GM19455 (cell line): ENCODE results near the gene UGCG.
"Not testable (repeated sequence)": the region's sequence is repeated elsewhere in the genome, so short reads cannot be mapped to it uniquely, and the experiment has no call there.

Experiments
- ATAC-seq: cut with Tn5 transposase; IDR thresholded peaks from one replicate; pipeline ENCODE4 v1.9.1; 2021; ENCODE audit not compliant: unreplicated experiment

The UGCG gene

GRCh38 chr9:111917980-111918379 is 21.4 kb downstream of the UGCG start:
- no peak for ATAC-seq

- ATAC-seq = no peak
Observed at GRCh38 chr9:111919875-111920274, 23.3 kb downstream of the UGCG start.

- ATAC-seq = no peak
Observed at GRCh38 chr9:111920531-111920930, 23.9 kb downstream of the UGCG start.

- no peak for ATAC-seq
Observed at GRCh38 chr9:111922324-111923013, 25.9 kb downstream of the UGCG start.

- no peak for ATAC-seq
Observed at GRCh38 chr9:111924281-111924680, 27.7 kb downstream of the UGCG start.

- no peak for ATAC-seq
Observed at GRCh38 chr9:111925017-111925770, 28.6 kb downstream of the UGCG start.

GRCh38 chr9:111925784-111926183 is 29.2 kb downstream of the UGCG start:
- ATAC-seq = no peak

GRCh38 chr9:111926421-111926875 is 29.8 kb downstream of the UGCG start:
- ATAC-seq = peak; percentile 98

- ATAC-seq = no peak
Observed at GRCh38 chr9:111928359-111928720, 31.7 kb downstream of the UGCG start.

GRCh38 chr9:111934747-111935146 is 38.1 kb downstream of the UGCG start:
- ATAC-seq = no peak

GRCh38 chr9:111936391-111936790 is 39.8 kb downstream of the UGCG start:
- ATAC-seq = no peak

- no peak for ATAC-seq
Observed at GRCh38 chr9:111937301-111937700, 40.7 kb downstream of the UGCG start.

GRCh38 chr9:111937781-111938426 is 41.3 kb downstream of the UGCG start:
- no peak for ATAC-seq

- ATAC-seq = no peak
Observed at GRCh38 chr9:111938427-111938800, 41.8 kb downstream of the UGCG start.

GRCh38 chr9:111939322-111939721 is 42.7 kb downstream of the UGCG start:
- ATAC-seq = no peak

GRCh38 chr9:111940697-111941096 is 44.1 kb downstream of the UGCG start:
- ATAC-seq = no peak

- no peak for ATAC-seq
Observed at GRCh38 chr9:111943200-111943599, 46.6 kb downstream of the UGCG start.

GRCh38 chr9:111943746-111944145 is 47.1 kb downstream of the UGCG start:
- ATAC-seq = no peak

GRCh38 chr9:111944241-111944866 is 47.7 kb downstream of the UGCG start:
- no peak for ATAC-seq

GRCh38 chr9:111945216-111945615 is 48.6 kb downstream of the UGCG start:
- ATAC-seq = peak; percentile 53

GRCh38 chr9:111948109-111948508 is 51.5 kb downstream of the UGCG start:
- not testable (repeated sequence) for ATAC-seq

- ATAC-seq = no peak
Observed at GRCh38 chr9:111948951-111949350, 52.3 kb downstream of the UGCG start.
